ENCODE data around the gene PRKAR1B. TPM values are rescaled to one million over a fixed set of nuclear protein-coding genes. Genes with fewer than 3 reads are reported as not detected.

PRKAR1B gene
- total and polyA plus RNA-seq, 9 donors = 14.3 to 49.0 (median 34.0) TPM

- TF ChIP-seq CTCF (IDR thresholded peaks at IDR 0.05) (no peak), POLR2A (IDR thresholded peaks at IDR 0.05) (no peak), EP300 (IDR thresholded peaks at IDR 0.05) (no peak)
- 96 to 98% (median 97%) methylated on average over 26 to 27 of the region's 27 CpGs for WGBS, 3 donors
- Histone ChIP-seq H3K36me3 (no peaks in the 10 kb centered on the region), H3K4me1 (ENCODE audit: insufficient read depth) (no peaks in the 10 kb centered on the region), H3K4me3 (no peak overlapping the region), H3K27ac (no peak overlapping the region), H3K27me3 (no peaks in the 10 kb centered on the region), H3K9me3 (peaks cover 0 to 5% of the 10 kb centered on the region in 2 donors)
- DNase-seq = peak in 2 of 5 donors; percentile 11 to 28
- intact Hi-C loops (cut with DNase I) = no loop called here
Observed at GRCh38 chr7:690478-691360, 36.4 kb downstream of the PRKAR1B start.

- peaks cover 0 to 5% of the 10 kb centered on the region in 2 donors for H3K9me3 ChIP-seq
- no peak overlapping the region for H3K27ac ChIP-seq
- no peak for DNase-seq
- no peaks in the 10 kb centered on the region for H3K36me3 ChIP-seq
- no peak overlapping the region for H3K4me3 ChIP-seq
- 91 to 98% (median 97%) methylated on average over 1 of the region's 1 CpG for WGBS, 3 donors
- H3K27me3 ChIP-seq = no peaks in the 10 kb centered on the region
- no peaks in the 10 kb centered on the region for H3K4me1 ChIP-seq (ENCODE audit: insufficient read depth)
- TF ChIP-seq CTCF (IDR thresholded peaks at IDR 0.05) (no peak), POLR2A (IDR thresholded peaks at IDR 0.05) (no peak), EP300 (IDR thresholded peaks at IDR 0.05) (no peak)
- intact Hi-C loops (cut with DNase I) = no loop called here
Observed at GRCh38 chr7:685540-685939, 41.5 kb downstream of the PRKAR1B start.

GRCh38 chr7:684416-684815, 42.7 kb downstream of the PRKAR1B start:
- Histone ChIP-seq H3K9me3 (peaks cover 0 to 5% of the 10 kb centered on the region in 2 donors), H3K27me3 (no peaks in the 10 kb centered on the region), H3K4me1 (ENCODE audit: insufficient read depth) (no peaks in the 10 kb centered on the region), H3K4me3 (no peak overlapping the region), H3K36me3 (no peaks in the 10 kb centered on the region), H3K27ac (no peak overlapping the region)
- DNase-seq = peak in 1 of 5 donors; percentile 10
- WGBS, 3 donors = 91 to 96% (median 95%) methylated on average over 9 of the region's 9 CpGs
- intact Hi-C loops (cut with DNase I) = no loop called here
- TF ChIP-seq CTCF (IDR thresholded peaks at IDR 0.05) = no peak
- no peak for TF ChIP-seq POLR2A (IDR thresholded peaks at IDR 0.05)
- TF ChIP-seq EP300 (IDR thresholded peaks at IDR 0.05) = no peak

- Histone ChIP-seq H3K27me3 (no peaks in the 10 kb centered on the region), H3K4me3 (no peak overlapping the region), H3K4me1 (ENCODE audit: insufficient read depth) (no peaks in the 10 kb centered on the region), H3K27ac (no peak overlapping the region), H3K9me3 (peaks cover 0 to 5% of the 10 kb centered on the region in 2 donors), H3K36me3 (no peaks in the 10 kb centered on the region)
- 94 to 98% (median 97%) methylated on average over 16 to 19 of the region's 19 CpGs for WGBS, 3 donors
- intact Hi-C loops (cut with DNase I) = no loop called here
- no peak for TF ChIP-seq CTCF (IDR thresholded peaks at IDR 0.05)
- no peak for TF ChIP-seq POLR2A (IDR thresholded peaks at IDR 0.05)
- no peak for TF ChIP-seq EP300 (IDR thresholded peaks at IDR 0.05)
- DNase-seq = peak in 2 of 5 donors; percentile 10 to 25
Observed at GRCh38 chr7:683526-684205, 43.4 kb downstream of the PRKAR1B start.
